Mucosa of descending colon (tissue), 3 donors: ENCODE measurements around the gene CYB5B. TPM values are rescaled to one million over a fixed set of nuclear protein-coding genes. Genes with fewer than 3 reads are reported as not detected.

ENCODE experiments used
- ATAC-seq: fragments of 200-7000 bp; cut with Tn5 transposase; one replicate; pipeline ENCODE4 v1.9.1; 2020; ENCODE audit warnings: mild to moderate bottlenecking, moderate library complexity
- DNase-seq, 3 donors: peaks; one replicate each; pipeline ENCODE4 v3.0.0-alpha.2; 2020
- H3K36me3 ChIP-seq: fragments of 200-600 bp; one replicate; pipeline ENCODE4 v1.8.0; 2021; ENCODE audit warnings: low read depth, mild to moderate bottlenecking
- H3K4me1 ChIP-seq: fragments of 200-600 bp; one replicate; pipeline ENCODE4 v1.8.0; 2021; ENCODE audit warnings: low read depth, mild to moderate bottlenecking
- H3K4me3 ChIP-seq: fragments of 200-600 bp; one replicate; pipeline ENCODE4 v1.8.0; 2021; ENCODE audit warnings: mild to moderate bottlenecking
- H3K9me3 ChIP-seq: fragments of 200-600 bp; one replicate; pipeline ENCODE4 v1.8.0; 2021; ENCODE audit warnings: mild to moderate bottlenecking
- CTCF ChIP-seq: fragments of 200-600 bp; IDR thresholded peaks from one replicate; pipeline ENCODE4 v1.8.0; 2022; ENCODE audit warnings: antibody characterized with exemption, mild to moderate bottlenecking
- intact Hi-C, 2 donors: fragments of 100-400 bp; cut with DNase I in 1 of 2; cut with micrococcal nuclease in 1 of 2; formaldehyde crosslinking; loops; one replicate each; pipeline versions ENCODE4 v1.11.0 to v1.11.1; 2022; cut with DNase I, micrococcal nuclease
- total RNA-seq, 3 donors: library from RNA; stranded (reverse); fragmentation: NEBNext Ultra II Directional in 2 of 3; extraction: Animal tissue kit (Norgen Biotek cat#: 25700) in 2 of 3; gene quantifications; one replicate each; pipeline versions ENCODE4 v1.2.1 to v1.2.4, GENCODE V29; 2021 to 2023
- donor health status: DM: no; HTN: no; CAD: no; lungs with moderate emphysema.
- donor health status: DM: no; HTN: no; CAD: no.
- donor health status: DM: no; HTN: yes; CAD: no.

The CYB5B gene
- total RNA-seq, 3 donors from 2014 or later, result 121 to 187 (median 159) TPM

DNA sequence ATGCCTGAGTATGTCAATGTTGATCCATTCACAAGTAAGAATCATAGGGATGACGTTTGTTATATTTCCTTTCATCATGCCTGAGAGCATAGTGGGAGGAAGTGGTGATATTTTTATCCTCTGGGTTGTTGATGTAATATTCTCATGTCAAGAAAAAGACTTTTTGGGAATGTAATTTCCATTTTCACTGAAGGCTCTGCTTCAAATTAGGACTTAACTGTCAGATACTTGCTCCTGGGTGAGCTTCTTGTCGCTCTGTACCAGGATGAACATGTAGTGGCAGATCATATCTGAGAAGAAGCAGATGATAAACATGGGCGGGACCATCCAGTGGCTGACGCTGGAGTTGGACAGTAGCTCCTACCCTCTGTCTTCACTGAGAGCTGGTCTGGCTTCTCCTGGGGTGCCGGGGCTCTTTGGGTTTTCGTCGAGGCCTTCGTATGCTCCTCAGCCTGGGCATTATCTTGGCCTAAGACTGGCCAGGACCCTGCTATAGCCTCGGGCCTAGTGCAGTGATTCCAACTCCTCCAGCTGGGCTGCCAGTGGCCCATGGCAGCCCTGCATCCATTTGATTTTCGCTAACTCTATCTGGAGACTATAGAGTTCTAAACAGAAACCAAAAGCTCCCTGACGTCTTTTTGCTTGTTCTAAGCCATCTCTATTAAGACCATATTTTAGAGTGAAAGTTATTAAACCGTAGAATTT, 19.7 kb downstream of the CYB5B start:
- intact Hi-C loops, result no loop called here
- H3K4me3 ChIP-seq, result no peak overlapping the region

GRCh38 chr16:69444873-69445517, 20.6 kb downstream of the CYB5B start:
- Histone ChIP-seq H3K4me1 (peaks cover 16% of the 10 kb centered on the region), H3K9me3 (no peaks in the 10 kb centered on the region), H3K36me3 (no peaks in the 10 kb centered on the region), H3K4me3 (no peak overlapping the region)
- ATAC-seq, result no peak
- DNase-seq, result no peak
- no peak for TF ChIP-seq CTCF
- intact Hi-C loops, result no loop called here

More for the DNA sequence above, 19.7 kb downstream of the CYB5B start:
- ATAC-seq, result peak; percentile 68
- peak in 1 of 3 donors; percentile 44 for DNase-seq
- no peak for TF ChIP-seq CTCF
- Histone ChIP-seq H3K36me3 (no peaks in the 10 kb centered on the region), H3K9me3 (no peaks in the 10 kb centered on the region), H3K4me1 (peaks cover 16% of the 10 kb centered on the region)

GRCh38 chr16:69448470-69449193, 24.2 kb downstream of the CYB5B start:
- no peaks in the 10 kb centered on the region for H3K36me3 ChIP-seq
- peak in 1 of 3 donors; percentile 22 for DNase-seq
- no peak for TF ChIP-seq CTCF
- no peaks in the 10 kb centered on the region for H3K9me3 ChIP-seq
- peaks cover 16% of the 10 kb centered on the region for H3K4me1 ChIP-seq
- intact Hi-C loops, result no loop called here
- ATAC-seq, result peak; percentile 82
- H3K4me3 ChIP-seq, result no peak overlapping the region

DNA sequence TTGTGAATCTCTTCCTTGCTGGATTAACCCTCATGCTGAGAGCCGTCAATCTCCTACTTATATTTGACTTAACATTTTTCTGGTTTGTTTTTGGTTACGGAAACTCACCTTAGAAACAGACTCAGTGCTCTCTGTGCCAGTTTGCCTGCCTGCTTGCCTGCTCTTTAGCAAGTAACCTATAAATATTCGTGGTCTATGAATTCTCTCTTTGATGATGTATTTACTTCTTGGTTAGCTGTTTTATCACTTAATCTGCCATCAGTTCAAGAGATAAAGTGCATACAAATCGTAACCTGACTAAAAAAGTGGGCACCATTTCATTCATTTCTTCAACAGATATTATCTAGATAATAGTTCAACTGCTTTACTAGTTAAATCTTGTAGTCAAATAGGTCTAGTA, 26.7 kb downstream of the CYB5B start:
- Histone ChIP-seq H3K36me3 (peaks cover 3% of the 10 kb centered on the region), H3K9me3 (no peaks in the 10 kb centered on the region), H3K4me1 (peaks cover 11% of the 10 kb centered on the region), H3K4me3 (no peak overlapping the region)
- no peak for TF ChIP-seq CTCF
- DNase-seq (no peak), ATAC-seq (no peak)
- intact Hi-C loops, result no loop called here

DNA sequence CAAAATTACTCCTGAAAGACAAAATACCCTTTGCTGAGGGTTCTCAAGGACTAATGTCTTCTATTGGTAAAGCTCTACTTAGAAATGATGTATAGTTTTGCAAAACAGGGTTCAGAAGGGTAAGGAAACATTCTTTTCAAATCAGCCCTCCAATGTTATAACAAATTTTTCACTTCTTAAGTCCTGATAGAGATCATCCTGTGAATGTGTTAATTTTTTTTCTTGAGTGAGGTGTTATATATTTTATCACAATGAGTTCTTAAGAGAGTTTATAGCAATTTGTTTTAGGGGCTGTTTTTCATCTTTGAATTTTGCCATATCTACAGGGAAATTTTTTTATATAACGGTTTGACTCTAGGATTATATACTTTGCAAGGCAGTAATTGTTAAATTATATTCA, 29.5 kb downstream of the CYB5B start:
- TF ChIP-seq CTCF, result no peak
- no peak for ATAC-seq
- Histone ChIP-seq H3K9me3 (no peaks in the 10 kb centered on the region), H3K4me3 (no peak overlapping the region), H3K4me1 (no peaks in the 10 kb centered on the region), H3K36me3 (peaks cover 3% of the 10 kb centered on the region)
- no peak for DNase-seq
- intact Hi-C loops, result no loop called here
